Measurements from ENCODE around the gene EXOSC5. TPM values are rescaled to one million over a fixed set of nuclear protein-coding genes. Genes with fewer than 3 reads are reported as not detected.

Gene EXOSC5
- total and polyA plus RNA-seq, 9 of the 15 experiments (the other 6 are each of a cell fraction or from before 2014, with no cell fraction given) = 10.9 to 75.5 (median 37.8) TPM

DNA sequence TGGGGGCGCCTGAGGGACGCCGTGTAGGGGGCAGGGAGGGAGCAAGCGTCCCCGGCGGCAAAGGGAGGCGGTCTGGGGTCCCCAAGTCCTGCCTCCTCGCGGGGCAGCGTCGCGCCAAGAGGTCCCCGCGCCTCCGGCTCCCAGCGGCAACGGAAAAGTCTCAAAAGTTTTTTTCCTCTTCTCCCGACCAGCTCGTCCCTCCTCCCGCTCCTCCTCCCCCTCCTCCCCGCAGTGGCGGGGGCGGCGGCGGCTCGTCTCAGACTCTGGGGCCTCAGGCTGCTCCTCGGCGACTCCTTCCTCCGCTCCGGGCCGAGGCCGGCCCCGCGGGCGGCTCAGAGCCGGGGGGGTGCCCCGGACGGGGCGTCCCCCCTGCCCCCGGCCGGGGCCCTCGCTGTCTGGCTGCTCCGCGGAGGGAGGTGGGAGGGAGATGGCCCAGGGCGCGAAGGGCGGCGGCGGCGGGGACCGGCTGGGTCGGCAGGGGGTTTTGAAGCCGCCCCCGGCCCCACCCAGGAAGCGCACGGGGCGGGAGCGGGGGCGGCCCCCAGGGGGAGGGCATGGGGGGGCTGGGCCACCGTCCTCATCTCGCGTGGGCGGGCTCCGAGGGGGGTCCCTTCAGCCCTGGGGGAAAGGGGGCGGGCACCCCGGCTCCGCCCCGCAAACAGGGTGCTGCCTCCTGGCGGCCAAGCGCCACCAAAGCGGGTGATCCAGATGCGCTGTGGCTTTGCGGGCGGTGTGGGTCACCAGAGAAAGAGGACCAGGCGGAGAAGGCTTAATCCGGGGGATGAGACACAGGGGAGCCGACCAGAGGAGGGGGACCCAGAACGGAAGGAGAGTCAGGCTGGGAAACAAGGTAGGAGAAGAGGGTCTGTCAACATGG, 43.5 kb downstream of the EXOSC5 start, which contains the start of gene TGFB1 (continued):
- TF ChIP-seq NKRF (IDR thresholded peaks at IDR 0.05; ENCODE audit: borderline replicate concordance) (0 out of 2 replicates have a peak, but pooled peaks have one; percentile 28), POLR2G (IDR thresholded peaks at IDR 0.05; ENCODE audit: low read depth, low read length) (peak; percentile 92), ZZZ3 (IDR thresholded peaks at IDR 0.05) (no peak), ZBED1 (IDR thresholded peaks at IDR 0.05) (no peak), MNT (conservative IDR thresholded peaks at IDR 0.05) (peak; percentile 35 to 73; a peak in 3 of 4 replicates), BDP1 (IDR thresholded peaks at IDR 0.05; ENCODE audit: insufficient read depth, insufficient read length) (no peak), SAFB (IDR thresholded peaks at IDR 0.05; ENCODE audit: borderline replicate concordance, low read depth, low read length) (peak; percentile 69; the same call in 1 of the 2 replicates), ZFPM2 (CRISPR knock-in tag; IDR thresholded peaks at IDR 0.05) (no peak), NFE2 (IDR thresholded peaks at IDR 0.05; ENCODE audit: low read depth) (no peak), KLF1 (tag; IDR thresholded peaks at IDR 0.05) (no peak), GTF2A2 (tag; IDR thresholded peaks at IDR 0.05) (no peak), JUN (IDR thresholded peaks at IDR 0.05; ENCODE audit: borderline replicate concordance, low read depth, low read length) (peak; percentile 17; the same call in 1 of the 2 replicates), JUN (CRISPR knock-in tag; IDR thresholded peaks at IDR 0.05; ENCODE audit: borderline replicate concordance) (no peak), USF2 (CRISPR knock-in tag; IDR thresholded peaks at IDR 0.05) (no peak), MTA2 (IDR thresholded peaks at IDR 0.05; ENCODE audit: low read depth) (no peak), TAL1 (IDR thresholded peaks at IDR 0.05) (no peak)
- TF ChIP-seq, protein P1, sequence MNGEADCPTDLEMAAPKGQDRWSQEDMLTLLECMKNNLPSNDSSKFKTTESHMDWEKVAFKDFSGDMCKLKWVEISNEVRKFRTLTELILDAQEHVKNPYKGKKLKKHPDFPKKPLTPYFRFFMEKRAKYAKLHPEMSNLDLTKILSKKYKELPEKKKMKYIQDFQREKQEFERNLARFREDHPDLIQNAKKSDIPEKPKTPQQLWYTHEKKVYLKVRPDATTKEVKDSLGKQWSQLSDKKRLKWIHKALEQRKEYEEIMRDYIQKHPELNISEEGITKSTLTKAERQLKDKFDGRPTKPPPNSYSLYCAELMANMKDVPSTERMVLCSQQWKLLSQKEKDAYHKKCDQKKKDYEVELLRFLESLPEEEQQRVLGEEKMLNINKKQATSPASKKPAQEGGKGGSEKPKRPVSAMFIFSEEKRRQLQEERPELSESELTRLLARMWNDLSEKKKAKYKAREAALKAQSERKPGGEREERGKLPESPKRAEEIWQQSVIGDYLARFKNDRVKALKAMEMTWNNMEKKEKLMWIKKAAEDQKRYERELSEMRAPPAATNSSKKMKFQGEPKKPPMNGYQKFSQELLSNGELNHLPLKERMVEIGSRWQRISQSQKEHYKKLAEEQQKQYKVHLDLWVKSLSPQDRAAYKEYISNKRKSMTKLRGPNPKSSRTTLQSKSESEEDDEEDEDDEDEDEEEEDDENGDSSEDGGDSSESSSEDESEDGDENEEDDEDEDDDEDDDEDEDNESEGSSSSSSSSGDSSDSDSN (IDR thresholded peaks at IDR 0.05; ENCODE audit: borderline replicate concordance in 1 of 2, low read depth in 2 of 2, low read length in 2 of 2) = peak; percentile 81 to 93; a peak in 3 of 4 replicates
- TF ChIP-seq, protein P2, sequence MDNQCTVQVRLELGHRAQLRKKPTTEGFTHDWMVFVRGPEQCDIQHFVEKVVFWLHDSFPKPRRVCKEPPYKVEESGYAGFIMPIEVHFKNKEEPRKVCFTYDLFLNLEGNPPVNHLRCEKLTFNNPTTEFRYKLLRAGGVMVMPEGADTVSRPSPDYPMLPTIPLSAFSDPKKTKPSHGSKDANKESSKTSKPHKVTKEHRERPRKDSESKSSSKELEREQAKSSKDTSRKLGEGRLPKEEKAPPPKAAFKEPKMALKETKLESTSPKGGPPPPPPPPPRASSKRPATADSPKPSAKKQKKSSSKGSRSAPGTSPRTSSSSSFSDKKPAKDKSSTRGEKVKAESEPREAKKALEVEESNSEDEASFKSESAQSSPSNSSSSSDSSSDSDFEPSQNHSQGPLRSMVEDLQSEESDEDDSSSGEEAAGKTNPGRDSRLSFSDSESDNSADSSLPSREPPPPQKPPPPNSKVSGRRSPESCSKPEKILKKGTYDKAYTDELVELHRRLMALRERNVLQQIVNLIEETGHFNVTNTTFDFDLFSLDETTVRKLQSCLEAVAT (IDR thresholded peaks at IDR 0.05) = peak in 1 of 2 experiments; percentile 53; a peak in 1 of 4 replicates
